HepG2 (cell line): ENCODE results near the gene IMMP1L. TPM values are rescaled to one million over a fixed set of nuclear protein-coding genes. Genes with fewer than 3 reads are reported as not detected.

Experiments
- AHR ChIP-seq: IDR thresholded peaks from 2 replicates; pipeline ENCODE4 v1.6.1; 2018; ENCODE audit warnings: missing genetic modification reagents, missing compliant biosample characterization
- ATF3 ChIP-seq: sonication (generic); formaldehyde crosslinking; IDR thresholded peaks from 2 replicates; pipeline ENCODE4 v1.4.0; 2020; ENCODE audit warnings: missing genetic modification reagents
- CEBPG ChIP-seq: IDR thresholded peaks from 2 replicates; pipeline ENCODE4 v1.6.1; 2016
- DNMT3B ChIP-seq: conservative IDR thresholded peaks from 2 replicates; pipeline ENCODE4 v1.6.1; 2016; ENCODE audit warnings: missing biosample characterization, control low read depth
- GATAD1 ChIP-seq: IDR thresholded peaks from 2 replicates; pipeline ENCODE4 v1.6.1; 2016; ENCODE audit warnings: missing genetic modification reagents, missing compliant biosample characterization
- HDAC2 ChIP-seq: sonication (generic); formaldehyde crosslinking; IDR thresholded peaks from 2 replicates; pipeline ENCODE4 v1.4.0; 2020; ENCODE audit warnings: missing genetic modification reagents
- HMGXB4 ChIP-seq, 2 experiments: sonication (generic) in 1 of 2; formaldehyde crosslinking in 1 of 2; IDR thresholded peaks; 2 replicates each; pipeline versions ENCODE4 v1.4.0 to v1.6.1; 2018 to 2020; ENCODE audit warnings: missing genetic modification reagents in 2 of 2, borderline replicate concordance in 1 of 2, low read depth in 1 of 2, mild to moderate bottlenecking in 1 of 2, missing biosample characterization in 1 of 2
- IRF1 ChIP-seq: sonication (generic); formaldehyde crosslinking; IDR thresholded peaks from 2 replicates; pipeline ENCODE4 v1.4.0; 2020; ENCODE audit warnings: low read depth, mild to moderate bottlenecking, missing genetic modification reagents
- NFKBIZ ChIP-seq: IDR thresholded peaks from 2 replicates; pipeline ENCODE4 v1.6.1; 2018; ENCODE audit warnings: missing genetic modification reagents, missing compliant biosample characterization
- SMYD3 ChIP-seq: sonication (generic); formaldehyde crosslinking; IDR thresholded peaks from 2 replicates; pipeline ENCODE4 v1.8.1; 2023; ENCODE audit warnings: mild to moderate bottlenecking, missing genetic modification reagents
- STAT6 ChIP-seq: sonication (generic); formaldehyde crosslinking; IDR thresholded peaks from 2 replicates; pipeline ENCODE4 v1.4.0; 2020; ENCODE audit warnings: missing genetic modification reagents, mild to moderate bottlenecking, borderline replicate concordance
- TOE1 ChIP-seq: sonication (generic); formaldehyde crosslinking; IDR thresholded peaks from 2 replicates; pipeline ENCODE4 v1.4.0; 2020; ENCODE audit warnings: mild to moderate bottlenecking, missing genetic modification reagents
- ZBTB42 ChIP-seq: sonication (generic); formaldehyde crosslinking; IDR thresholded peaks from 2 replicates; pipeline ENCODE4 v1.5.0; 2020; ENCODE audit warnings: mild to moderate bottlenecking, missing genetic modification reagents
- ZBTB7B ChIP-seq: sonication (generic); formaldehyde crosslinking; IDR thresholded peaks from 2 replicates; pipeline ENCODE4 v1.4.0; 2020; ENCODE audit warnings: missing genetic modification reagents
- ZFY ChIP-seq: sonication (generic); formaldehyde crosslinking; IDR thresholded peaks from 2 replicates; pipeline ENCODE4 v1.4.0; 2020; ENCODE audit warnings: missing genetic modification reagents
- ZNF264 ChIP-seq: sonication (generic); formaldehyde crosslinking; IDR thresholded peaks from 2 replicates; pipeline ENCODE4 v1.4.0; 2020; ENCODE audit warnings: missing genetic modification reagents
- ZNF44 ChIP-seq: sonication (generic); formaldehyde crosslinking; IDR thresholded peaks from 2 replicates; pipeline ENCODE4 v1.5.1; 2020; ENCODE audit warnings: mild to moderate bottlenecking, missing genetic modification reagents
- ZNF580 ChIP-seq: IDR thresholded peaks from 2 replicates; pipeline ENCODE4 v1.6.1; 2016; ENCODE audit warnings: low read depth, borderline replicate concordance
- ZNF775 ChIP-seq: sonication (generic); formaldehyde crosslinking; IDR thresholded peaks from 2 replicates; pipeline ENCODE4 v1.4.0; 2020; ENCODE audit warnings: missing genetic modification reagents, mild to moderate bottlenecking, moderate library complexity, borderline replicate concordance
- ZNF792 ChIP-seq: IDR thresholded peaks from 2 replicates; pipeline ENCODE4 v1.6.1; 2016
- ZNF800 ChIP-seq: sonication (generic); formaldehyde crosslinking; IDR thresholded peaks from 2 replicates; pipeline ENCODE4 v1.4.0; 2020; ENCODE audit warnings: missing genetic modification reagents
- ZSCAN12 ChIP-seq: sonication (generic); formaldehyde crosslinking; IDR thresholded peaks from 2 replicates; pipeline ENCODE4 v1.9.0; 2021; ENCODE audit warnings: mild to moderate bottlenecking, missing genetic modification reagents
- polyA plus RNA-seq, 8 experiments: library from polyadenylated mRNA; depleted of rRNA in 3 of 8; stranded (reverse) in 7 of 8; unstranded in 1 of 8; fragments of >200 nt; fragmentation: Illumina TruSeq in 4 of 8; extraction: Trizol in 4 of 8; gene quantifications; 2 replicates each; pipeline versions ENCODE4 v1.2.1 to v1.2.3, GENCODE V29; 2011 to 2016; ENCODE audit warnings: low read depth in 4 of 8, missing spikeins in 1 of 8, mixed read lengths in 1 of 8; ENCODE audit not compliant: insufficient read depth in 1 of 8
- total RNA-seq, 5 experiments: library from RNA; depleted of rRNA; stranded (reverse); fragments of >200 nt; fragmentation: Illumina TruSeq; extraction: Trizol; gene quantifications; 2 replicates each; pipeline ENCODE4 v1.2.3, GENCODE V29; 2016; ENCODE audit warnings: low read depth in 1 of 5

IMMP1L gene
- total and polyA plus RNA-seq, 2 of the 13 experiments (the other 11 are each of a cell fraction or from before 2014, with no cell fraction given): 42.4 to 57.9 TPM

- TF ChIP-seq STAT6 (CRISPR knock-in tag) (no peak; the same call in 1 of the 2 replicates), ZNF580 (CRISPR knock-in tag) (no peak), ZNF775 (CRISPR knock-in tag) (no peak), NFKBIZ (CRISPR knock-in tag) (peak; percentile 53; the same call in 1 of the 2 replicates), ZNF792 (no peak), ZNF264 (CRISPR knock-in tag) (no peak), GATAD1 (CRISPR knock-in tag) (peak; percentile 92), ZBTB42 (CRISPR knock-in tag) (0 out of 2 replicates have a peak, but pooled peaks have one; percentile 74), ZNF44 (CRISPR knock-in tag) (peak; percentile 44; the same call in 1 of the 2 replicates), HMGXB4 (CRISPR knock-in tag; IDR thresholded peaks at IDR 0.05; ENCODE audit: borderline replicate concordance in 1 of 2, low read depth in 1 of 2) (peak; percentile 8 to 81; a peak in 3 of 4 replicates), ZNF800 (CRISPR knock-in tag) (no peak), ATF3 (CRISPR knock-in tag) (no peak), SMYD3 (0 out of 2 replicates have a peak, but pooled peaks have one; percentile 50), ZBTB7B (CRISPR knock-in tag) (peak; percentile 73), ZSCAN12 (CRISPR knock-in tag) (no peak), HDAC2 (CRISPR knock-in tag) (peak; percentile 19; the same call in 1 of the 2 replicates), CEBPG (CRISPR knock-in tag) (0 out of 2 replicates have a peak, but pooled peaks have one; percentile 10), DNMT3B (CRISPR knock-in tag) (peak; percentile 95; the same call in 1 of the 2 replicates), IRF1 (CRISPR knock-in tag) (no peak), TOE1 (CRISPR knock-in tag) (no peak), ZFY (CRISPR knock-in tag) (peak; percentile 95), AHR (CRISPR knock-in tag) (peak; percentile 43; the same call in 1 of the 2 replicates)
Observed at GRCh38 chr11:31509429-31510345, at the start of gene IMMP1L, which contains the start of gene ELP4 (continued).
